Right lobe of liver (tissue), 6 donors: ENCODE data around the gene GPD1L. TPM values are rescaled to one million over a fixed set of nuclear protein-coding genes. Genes with fewer than 3 reads are reported as not detected.

Experiments
- ATAC-seq, 4 donors: fragments of 200-7000 bp; cut with Tn5 transposase; one replicate each; pipeline ENCODE4 v1.9.1; 2020; ENCODE audit warnings: mild to moderate bottlenecking in 4 of 4, moderate library complexity in 4 of 4
- DNase-seq, 3 donors: peaks; one replicate each; pipeline ENCODE4 v3.0.0-alpha.2; 2020
- H3K27ac ChIP-seq, 3 donors: fragments of 200-600 bp; one replicate each; pipeline ENCODE4 v1.8.0; 2022
- H3K27me3 ChIP-seq, 2 donors: fragments of 200-600 bp; one replicate each; pipeline ENCODE4 v1.8.0; 2022
- H3K36me3 ChIP-seq, 4 donors: fragments of 200-600 bp; sonication (generic) in 1 of 4; one replicate each; pipeline versions ENCODE4 v1.5.1 to v1.8.0; 2017 to 2022; ENCODE audit warnings: control low read depth in 1 of 4
- H3K4me1 ChIP-seq, 4 donors: fragments of 200-600 bp; sonication (generic) in 1 of 4; one replicate each; pipeline versions ENCODE4 v1.5.1 to v1.8.0; 2017 to 2022; ENCODE audit warnings: control low read depth in 1 of 4
- H3K4me3 ChIP-seq, 3 donors: fragments of 200-600 bp; one replicate each; pipeline ENCODE4 v1.8.0; 2022
- H3K9me3 ChIP-seq, 4 donors: fragments of 200-600 bp; sonication (generic) in 1 of 4; one replicate each; pipeline versions ENCODE4 v1.5.1 to v1.8.0; 2017 to 2022; ENCODE audit warnings: control low read depth in 1 of 4
- CTCF ChIP-seq, 4 donors: fragments of 200-600 bp in 3 of 4; fragments of 450-650 bp in 1 of 4; IDR thresholded peaks; one replicate each; pipeline versions ENCODE4 v1.5.1 to v1.8.0; 2016 to 2022; ENCODE audit warnings: antibody characterized with exemption in 4 of 4, mild to moderate bottlenecking in 2 of 4
- POLR2A ChIP-seq: fragments of 450-650 bp; IDR thresholded peaks from one replicate; pipeline ENCODE4 v1.6.1; 2017; ENCODE audit warnings: antibody characterized with exemption, mild to moderate bottlenecking
- WGBS: methylation state at CpG from one replicate; pipeline ENCODE4 v1.1.6; 2018; ENCODE audit warnings: low coverage, low lambda C conversion rate; ENCODE audit not compliant: insufficient coverage; ENCODE audit errors: missing lambda C conversion rate; 5-methylcytosine and 5-hydroxymethylcytosine counted together
- intact Hi-C, 2 donors: fragments of 100-400 bp; cut with DNase I; formaldehyde crosslinking; loops; one replicate each; pipeline versions ENCODE4 v1.11.2 to v1.14.1; 2022
- total RNA-seq, 6 experiments: library from RNA; depleted of rRNA in 2 of 6; stranded (reverse); fragments of >200 nt in 2 of 6; fragmentation: NEBNext Ultra II Directional in 3 of 6; extraction: Animal tissue kit (Norgen Biotek cat#: 25700) in 3 of 6; gene quantifications; one replicate each; pipeline versions ENCODE4 v1.1.0 to v1.2.4, GENCODE V29; 2016 to 2023
- donor health status: DM: no; HTN: yes; CAD: no.
- donor health status: DM: no; HTN: no; CAD: no.
- donor health status: DM: no; HTN: no; CAD: no.
- donor health status: DM: no; HTN: yes; CAD: no.
- donor health status: DM: no; HTN: yes; CAD: no.

Gene GPD1L
- total RNA-seq, 6 experiments from 2014 or later: 1.5 to 3.3 (median 2.6) TPM

DNA sequence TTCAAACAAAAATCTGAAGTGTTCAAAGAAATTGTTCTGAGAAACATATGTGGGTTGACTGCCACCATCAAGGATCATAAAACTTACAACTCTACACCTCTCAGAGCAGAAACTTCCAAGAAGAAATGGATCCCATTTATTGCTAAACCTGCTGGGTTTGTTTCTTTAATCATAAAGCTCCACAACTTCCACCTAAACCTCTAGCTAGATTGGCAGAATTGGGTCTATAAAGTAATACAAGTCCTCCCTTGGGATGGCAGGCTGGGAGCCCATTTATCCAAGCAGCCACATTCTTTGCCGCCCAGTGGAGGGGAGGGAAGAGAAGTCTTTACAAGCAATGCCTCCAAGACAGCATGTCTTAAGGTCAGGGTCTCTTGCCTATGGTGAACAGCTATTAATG, 91.6 kb downstream of the GPD1L start:
- no peaks in the 10 kb centered on the region for H3K27me3 ChIP-seq
- no peak overlapping the region for H3K27ac ChIP-seq
- H3K4me1 ChIP-seq: no peaks in the 10 kb centered on the region
- DNase-seq (no peak), ATAC-seq (no peak)
- no peaks in the 10 kb centered on the region for H3K9me3 ChIP-seq
- WGBS: no CpG with 5 or more reads among the region's 1 CpG
- H3K36me3 ChIP-seq: no peaks in the 10 kb centered on the region
- TF ChIP-seq CTCF (IDR thresholded peaks at IDR 0.05): no peak
- TF ChIP-seq POLR2A: no peak
- no peak overlapping the region for H3K4me3 ChIP-seq
- intact Hi-C loops: no loop called here

DNA sequence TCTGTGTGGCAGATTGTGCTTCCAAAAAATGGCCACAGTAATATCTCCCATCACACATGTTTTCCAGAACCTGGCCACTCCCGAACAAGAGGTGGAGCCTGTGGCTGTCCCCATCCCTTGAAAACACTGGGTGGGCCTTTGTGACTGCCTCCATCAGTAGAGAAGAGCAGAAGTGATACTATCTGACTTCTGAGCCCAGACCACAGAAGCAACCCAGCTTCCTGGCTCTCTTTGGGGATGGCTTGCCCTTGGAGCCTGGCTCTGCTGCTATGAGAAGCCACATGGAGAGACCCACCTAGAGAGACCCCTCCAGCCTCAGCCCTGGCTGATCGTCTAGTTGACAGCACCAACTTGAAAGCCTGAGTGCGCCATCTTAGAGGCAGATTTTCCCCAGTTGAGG, 92.3 kb downstream of the GPD1L start:
- Histone ChIP-seq H3K27me3 (no peaks in the 10 kb centered on the region), H3K27ac (no peak overlapping the region), H3K9me3 (no peaks in the 10 kb centered on the region), H3K4me1 (no peaks in the 10 kb centered on the region), H3K4me3 (no peak overlapping the region), H3K36me3 (no peaks in the 10 kb centered on the region)
- DNase-seq (no peak), ATAC-seq (no peak)
- 67% methylated on average over 1 of the region's 3 CpGs for WGBS
- intact Hi-C loops: no loop called here
- TF ChIP-seq CTCF (IDR thresholded peaks at IDR 0.05): no peak
- no peak for TF ChIP-seq POLR2A

DNA sequence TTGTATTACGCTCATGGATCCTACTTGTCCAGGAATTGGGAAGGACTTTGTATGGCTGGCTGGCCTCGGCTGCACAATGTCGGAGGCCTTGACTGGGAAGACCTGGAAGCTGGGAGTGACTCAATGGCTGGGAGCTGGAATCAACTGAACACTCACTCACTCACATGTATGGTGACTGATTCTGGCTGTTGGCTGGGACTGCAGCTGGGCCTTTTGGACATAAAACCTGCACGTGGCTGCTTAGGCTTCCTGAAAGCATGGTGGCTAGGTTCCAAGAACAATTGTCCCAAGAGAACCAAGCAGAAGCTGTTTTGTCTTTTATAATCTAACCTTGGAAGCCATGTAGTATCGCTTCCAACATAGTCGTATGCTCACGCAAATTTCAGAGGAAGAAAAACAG, 94.1 kb downstream of the GPD1L start:
- WGBS: 55% methylated on average over 5 of the region's 7 CpGs
- Histone ChIP-seq H3K9me3 (no peaks in the 10 kb centered on the region), H3K27me3 (no peaks in the 10 kb centered on the region), H3K36me3 (no peaks in the 10 kb centered on the region), H3K27ac (no peak overlapping the region), H3K4me1 (no peaks in the 10 kb centered on the region), H3K4me3 (no peak overlapping the region)
- ATAC-seq (peak in 2 of 4 donors; percentile 29 to 37), DNase-seq (no peak)
- intact Hi-C loops: no loop called here
- TF ChIP-seq CTCF (IDR thresholded peaks at IDR 0.05) (no peak), POLR2A (no peak)

DNA sequence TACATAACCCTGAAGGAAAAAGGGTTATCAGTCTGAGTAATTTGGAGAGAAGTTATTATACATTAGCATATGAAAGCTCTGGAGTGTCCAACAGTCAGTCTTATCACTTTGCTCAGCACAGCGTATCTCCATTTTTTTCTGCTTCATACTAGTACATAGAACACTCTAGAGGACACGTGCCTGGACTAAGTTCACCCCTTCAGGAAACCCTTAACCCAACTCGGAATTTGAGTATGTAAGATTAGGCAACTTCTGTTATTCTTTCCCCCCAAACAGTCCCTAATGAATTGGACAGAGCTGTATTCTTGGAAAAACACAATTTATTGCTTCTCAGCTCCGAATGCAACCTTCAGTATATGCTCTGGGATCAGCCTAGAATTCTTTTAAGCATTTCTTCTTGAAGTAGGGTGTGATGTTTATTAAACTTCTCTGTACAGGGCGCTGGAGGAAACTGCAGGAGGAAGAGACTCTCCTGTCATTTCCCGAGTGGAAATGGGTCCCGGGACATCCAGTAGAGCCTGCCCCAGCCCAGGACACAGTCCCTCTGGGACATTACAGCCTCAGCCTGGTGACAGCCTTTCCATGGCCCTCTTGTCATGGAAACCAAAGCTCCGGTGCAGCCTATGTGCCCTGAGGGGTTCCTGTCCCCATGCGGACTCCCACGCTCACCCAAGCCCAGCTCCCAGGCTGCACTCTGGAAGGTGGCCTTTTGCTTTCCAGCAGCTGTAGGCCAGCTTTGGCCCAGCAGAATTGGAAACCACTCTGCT, 94.8 kb downstream of the GPD1L start:
- WGBS: 49% methylated on average over 7 of the region's 10 CpGs
- DNase-seq: no peak
- Histone ChIP-seq H3K9me3 (no peaks in the 10 kb centered on the region), H3K4me1 (no peaks in the 10 kb centered on the region), H3K27me3 (no peaks in the 10 kb centered on the region), H3K4me3 (no peak overlapping the region), H3K36me3 (no peaks in the 10 kb centered on the region), H3K27ac (no peak overlapping the region)
- peak; percentile 22 to 65 (median 36) for ATAC-seq
- intact Hi-C loops: no loop called here
- TF ChIP-seq POLR2A (no peak), CTCF (IDR thresholded peaks at IDR 0.05) (no peak)
